Measurements from ENCODE around the gene ARID1B.

- TF ChIP-seq, protein P1, sequence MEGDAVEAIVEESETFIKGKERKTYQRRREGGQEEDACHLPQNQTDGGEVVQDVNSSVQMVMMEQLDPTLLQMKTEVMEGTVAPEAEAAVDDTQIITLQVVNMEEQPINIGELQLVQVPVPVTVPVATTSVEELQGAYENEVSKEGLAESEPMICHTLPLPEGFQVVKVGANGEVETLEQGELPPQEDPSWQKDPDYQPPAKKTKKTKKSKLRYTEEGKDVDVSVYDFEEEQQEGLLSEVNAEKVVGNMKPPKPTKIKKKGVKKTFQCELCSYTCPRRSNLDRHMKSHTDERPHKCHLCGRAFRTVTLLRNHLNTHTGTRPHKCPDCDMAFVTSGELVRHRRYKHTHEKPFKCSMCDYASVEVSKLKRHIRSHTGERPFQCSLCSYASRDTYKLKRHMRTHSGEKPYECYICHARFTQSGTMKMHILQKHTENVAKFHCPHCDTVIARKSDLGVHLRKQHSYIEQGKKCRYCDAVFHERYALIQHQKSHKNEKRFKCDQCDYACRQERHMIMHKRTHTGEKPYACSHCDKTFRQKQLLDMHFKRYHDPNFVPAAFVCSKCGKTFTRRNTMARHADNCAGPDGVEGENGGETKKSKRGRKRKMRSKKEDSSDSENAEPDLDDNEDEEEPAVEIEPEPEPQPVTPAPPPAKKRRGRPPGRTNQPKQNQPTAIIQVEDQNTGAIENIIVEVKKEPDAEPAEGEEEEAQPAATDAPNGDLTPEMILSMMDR (conservative IDR thresholded peaks at IDR 0.05), result no peak
- TF ChIP-seq EZH2 (IDR thresholded peaks at IDR 0.05; ENCODE audit: low read depth), result no peak
Measured at GRCh38 chr6:157079771-157080170, 302.6 kb downstream of the ARID1B start.

Data from PC-9 (cell line).